ENCODE results near the gene LRP5. TPM values are rescaled to one million over a fixed set of nuclear protein-coding genes. Genes with fewer than 3 reads are reported as not detected.

LRP5 gene
- total and polyA plus RNA-seq, 9 of the 15 experiments (the other 6 are each of a cell fraction or from before 2014, with no cell fraction given): 0.48 to 44.2 (median 13.5) TPM

GRCh38 chr11:68303982-68304780, 8.2 kb upstream of the LRP5 start (continued):
- TF ChIP-seq ZNF449 (CRISPR knock-in tag; IDR thresholded peaks at IDR 0.05): no peak

- in situ Hi-C loops (cut with MboI): no loop called here
- ChIA-PET CTCF (ENCODE audit: low intra/inter-chr PET ratio) (no interaction called here), POLR2A (no interaction called here)
- ATAC-seq: no peak
- BruUV-seq (replicated peaks): no TSS peak
- no peaks in the 10 kb centered on the region for H3K9me1 ChIP-seq (ENCODE audit: control insufficient read depth, insufficient read depth, low read length)
- H3K4me1 ChIP-seq (replicated peaks in 1 of 2; ENCODE audit: control insufficient read depth in 2 of 2, insufficient read depth in 2 of 2, low read length in 2 of 2): peaks cover 6 to 14% of the 10 kb centered on the region in 2 experiments; a peak in 4 of 5 replicates
- 29% methylated on average over 2 of the region's 3 CpGs for WGBS (ENCODE audit: insufficient coverage, low coverage, missing lambda C conversion rate)
- H3K36me3 ChIP-seq (ENCODE audit: control insufficient read depth, insufficient read depth, low read length): no peaks in the 10 kb centered on the region
- H3K9ac ChIP-seq (ENCODE audit: insufficient read depth in 1 of 2, low read depth in 2 of 2, low read length in 2 of 2): no peak overlapping the region
- no peak overlapping the region for H3K4me3 ChIP-seq
- H3K79me2 ChIP-seq (ENCODE audit: control insufficient read depth, insufficient read depth, low read length): no peaks in the 10 kb centered on the region
- FAIRE-seq: peak; percentile 32
- intact Hi-C loops (cut with micrococcal nuclease): no loop called here
- no peak overlapping the region for H3K4me2 ChIP-seq (ENCODE audit: insufficient read depth, low read length)
- no peak overlapping the region for H3K27ac ChIP-seq (ENCODE audit: extremely low read depth, low read depth, low read length)
- H2AFZ ChIP-seq (ENCODE audit: low read depth, low read length): no peak overlapping the region
- DNase-seq (ENCODE audit: extremely low read depth in 1 of 4, low spot score in 3 of 4): no peak
- peaks cover 1% of the 10 kb centered on the region; the same call in 1 of the 2 replicates for H3K9me3 ChIP-seq (replicated peaks; ENCODE audit: control insufficient read depth, insufficient read depth, low read depth, low read length)
- H4K20me1 ChIP-seq (replicated peaks; ENCODE audit: control insufficient read depth, insufficient read depth, low read length): no peaks in the 10 kb centered on the region
- H3K27me3 ChIP-seq (ENCODE audit: control insufficient read depth in 2 of 2, insufficient read depth in 2 of 2, low read length in 2 of 2): no peaks in the 10 kb centered on the region
- TF ChIP-seq IFI16 (CRISPR knock-in tag; IDR thresholded peaks at IDR 0.05): no peak
- no peak for TF ChIP-seq SAFB2 (IDR thresholded peaks at IDR 0.05; ENCODE audit: borderline replicate concordance, low read depth, low read length, severe bottlenecking)
- no peak for TF ChIP-seq VEZF1 (CRISPR knock-in tag; IDR thresholded peaks at IDR 0.05)
- TF ChIP-seq CBX2 (IDR thresholded peaks at IDR 0.05; ENCODE audit: insufficient read depth, low read length, poor library complexity, severe bottlenecking): no peak
- no peak for TF ChIP-seq THRAP3 (IDR thresholded peaks at IDR 0.05; ENCODE audit: borderline replicate concordance)
- TF ChIP-seq HES1 (IDR thresholded peaks at IDR 0.05; ENCODE audit: low read depth): no peak
- TF ChIP-seq JUNB (CRISPR knock-in tag; conservative IDR thresholded peaks at IDR 0.05): no peak
- TF ChIP-seq SLC30A9 (CRISPR knock-in tag; IDR thresholded peaks at IDR 0.05): no peak
- TF ChIP-seq GABPB1 (CRISPR knock-in tag; IDR thresholded peaks at IDR 0.05): no peak
- TF ChIP-seq ATF3 (IDR thresholded peaks at IDR 0.05): no peak
- TF ChIP-seq ATF3 (CRISPR knock-in tag; conservative IDR thresholded peaks at IDR 0.05): no peak
- no peak for TF ChIP-seq PCBP1 (IDR thresholded peaks at IDR 0.05; ENCODE audit: low read depth, low read length, poor library complexity, severe bottlenecking)
- TF ChIP-seq TCF15 (CRISPR knock-in tag; IDR thresholded peaks at IDR 0.05): no peak
- no peak for TF ChIP-seq TCF7 (IDR thresholded peaks at IDR 0.05; ENCODE audit: borderline replicate concordance)
- TF ChIP-seq BMI1 (IDR thresholded peaks at IDR 0.05; ENCODE audit: low read length): no peak
Measured at GRCh38 chr11:68306636-68307035, 5.8 kb upstream of the LRP5 start.

Measured in K562 (cell line).